GM12891 (cell line): Measurements from ENCODE around the gene SHISA4.

Experiments used
- POLR2A ChIP-seq: IDR thresholded peaks from 2 replicates; pipeline ENCODE4 v1.6.1; 2011; ENCODE audit warnings: low read depth, low read length, control low read depth
- POLR2AphosphoS5 ChIP-seq: IDR thresholded peaks from 2 replicates; pipeline ENCODE4 v1.6.1; 2011; ENCODE audit warnings: low read depth, low read length, control low read depth
- TAF1 ChIP-seq: IDR thresholded peaks from 2 replicates; pipeline ENCODE4 v1.6.1; 2011; ENCODE audit warnings: low read depth, low read length, control low read depth

- no peak for TF ChIP-seq POLR2A
- TF ChIP-seq POLR2AphosphoS5, result no peak
- no peak for TF ChIP-seq TAF1
These were observed 27.2 kb upstream of the SHISA4 start for GRCh38 chr1:201861448-201861847.
